PFSK-1 (cell line): ENCODE results near the gene MAP4K4.

ENCODE experiments used
- POLR2AphosphoS5 ChIP-seq: IDR thresholded peaks from 2 replicates; pipeline ENCODE4 v1.6.1; 2012; ENCODE audit warnings: low read depth, mild to moderate bottlenecking, control low read depth, low read length, moderate library complexity
- REST ChIP-seq, 2 experiments: IDR thresholded peaks; 2 replicates each; pipeline versions ENCODE4 v1.6.1 to v1.8.0; 2011 to 2012; ENCODE audit warnings: low read depth in 2 of 2, low read length in 2 of 2, control low read depth in 1 of 2, inconsistent platforms in 1 of 2, mild to moderate bottlenecking in 1 of 2, moderate library complexity in 1 of 2; ENCODE audit not compliant: insufficient read depth in 1 of 2
- SIN3A ChIP-seq: IDR thresholded peaks from 2 replicates; pipeline ENCODE4 v1.6.1; 2012; ENCODE audit warnings: mild to moderate bottlenecking, low read length, moderate library complexity, borderline replicate concordance; ENCODE audit not compliant: insufficient read depth
- TAF1 ChIP-seq: IDR thresholded peaks from 2 replicates; pipeline ENCODE4 v1.6.1; 2012; ENCODE audit warnings: low read length, control low read depth, borderline replicate concordance; ENCODE audit not compliant: insufficient read depth

- no peak for TF ChIP-seq REST (IDR thresholded peaks at IDR 0.05; ENCODE audit: insufficient read depth in 1 of 2, low read depth in 2 of 2, low read length in 2 of 2)
- TF ChIP-seq TAF1 = no peak
- TF ChIP-seq SIN3A = no peak
- TF ChIP-seq POLR2AphosphoS5 = no peak
These were observed 84.4 kb downstream of the MAP4K4 start for GRCh38 chr2:101781791-101782426.
